H9 (cell line): ENCODE measurements around the gene BMP2K. TPM values are rescaled to one million over a fixed set of nuclear protein-coding genes. Genes with fewer than 3 reads are reported as not detected.

Experiments used
- DNase-seq: peaks from one replicate; pipeline ENCODE4 v3.0.0-alpha.2; 2017
- H2AFZ ChIP-seq: one replicate; pipeline ENCODE4 v1.6.1; 2013; ENCODE audit warnings: mild to moderate bottlenecking, low read length, control low read depth, moderate library complexity
- H2AK5ac ChIP-seq: 2 replicates; pipeline ENCODE4 v1.6.1; 2013; ENCODE audit warnings: low read length, control low read depth, mixed read lengths; ENCODE audit not compliant: insufficient read length
- H2BK120ac ChIP-seq: one replicate; pipeline ENCODE4 v1.6.1; 2013; ENCODE audit warnings: low read depth, mild to moderate bottlenecking, low read length, control low read depth, inconsistent platforms; ENCODE audit not compliant: poor library complexity, severe bottlenecking
- H2BK12ac ChIP-seq: 2 replicates; pipeline ENCODE4 v1.6.1; 2013; ENCODE audit warnings: low read length, control low read depth, mixed read lengths, low read depth; ENCODE audit not compliant: insufficient read length
- H2BK15ac ChIP-seq: 2 replicates; pipeline ENCODE4 v1.6.1; 2013; ENCODE audit warnings: low read depth, low read length, control low read depth
- H2BK20ac ChIP-seq: one replicate; pipeline ENCODE4 v1.6.1; 2013; ENCODE audit warnings: low read depth, mild to moderate bottlenecking, low read length, control low read depth, inconsistent platforms; ENCODE audit not compliant: poor library complexity, severe bottlenecking
- H2BK5ac ChIP-seq: 2 replicates; pipeline ENCODE4 v1.6.1; 2013; ENCODE audit warnings: low read length, control low read depth, mixed read lengths; ENCODE audit not compliant: insufficient read length
- H3K14ac ChIP-seq: 2 replicates; pipeline ENCODE4 v1.6.1; 2013; ENCODE audit warnings: low read length, control low read depth; ENCODE audit not compliant: insufficient read depth
- H3K18ac ChIP-seq: 2 replicates; pipeline ENCODE4 v1.6.1; 2013; ENCODE audit warnings: low read depth, mild to moderate bottlenecking, mixed read lengths, low read length, control low read depth; ENCODE audit not compliant: insufficient read length
- H3K23ac ChIP-seq: 2 replicates; pipeline ENCODE4 v1.6.1; 2013; ENCODE audit warnings: low read length, control low read depth, mixed read lengths, low read depth; ENCODE audit not compliant: insufficient read length
- H3K23me2 ChIP-seq: 2 replicates; pipeline ENCODE4 v1.6.1; 2013; ENCODE audit warnings: low read depth, mild to moderate bottlenecking, mixed read lengths, low read length, control low read depth; ENCODE audit not compliant: insufficient read length, poor library complexity, severe bottlenecking
- H3K27ac ChIP-seq: 2 replicates; pipeline ENCODE4 v1.5.1; 2013; ENCODE audit warnings: low read length, control low read depth, mixed read lengths, low read depth; ENCODE audit not compliant: insufficient read length
- H3K27me3 ChIP-seq: 2 replicates; pipeline ENCODE4 v1.6.1; 2013; ENCODE audit warnings: low read length, control low read depth, inconsistent platforms; ENCODE audit not compliant: insufficient read depth
- H3K4ac ChIP-seq: 2 replicates; pipeline ENCODE4 v1.6.1; 2013; ENCODE audit warnings: low read depth, mild to moderate bottlenecking, control low read depth, inconsistent platforms, low read length, moderate library complexity
- H3K4me1 ChIP-seq: 2 replicates; pipeline ENCODE4 v1.6.1; 2013; ENCODE audit warnings: low read length, control low read depth, inconsistent platforms; ENCODE audit not compliant: insufficient read depth
- H3K4me2 ChIP-seq: 2 replicates; pipeline ENCODE4 v1.6.1; 2013; ENCODE audit warnings: low read length, control low read depth, mixed read lengths; ENCODE audit not compliant: insufficient read length, insufficient read depth
- H3K56ac ChIP-seq: 2 replicates; pipeline ENCODE4 v1.6.1; 2013; ENCODE audit warnings: low read depth, mild to moderate bottlenecking, mixed read lengths, low read length, control low read depth; ENCODE audit not compliant: insufficient read length
- H3K79me1 ChIP-seq: 2 replicates; pipeline ENCODE4 v1.6.1; 2013; ENCODE audit warnings: low read depth, mild to moderate bottlenecking, moderate library complexity, low read length, control low read depth, inconsistent platforms; ENCODE audit not compliant: insufficient read depth, poor library complexity, severe bottlenecking
- H3K79me2 ChIP-seq: 2 replicates; pipeline ENCODE4 v1.6.1; 2013; ENCODE audit warnings: low read length, control low read depth, inconsistent platforms; ENCODE audit not compliant: insufficient read depth
- H3K9ac ChIP-seq: 2 replicates; pipeline ENCODE4 v1.6.1; 2013; ENCODE audit warnings: low read length, control low read depth, mixed read lengths; ENCODE audit not compliant: insufficient read length; ENCODE audit errors: extremely low read depth
- H3K9me3 ChIP-seq: one replicate; pipeline ENCODE4 v1.6.1; 2013; ENCODE audit warnings: low read depth, low read length, inconsistent platforms; ENCODE audit not compliant: control insufficient read depth
- H3T11ph ChIP-seq: one replicate; pipeline ENCODE4 v1.6.1; 2013; ENCODE audit warnings: mild to moderate bottlenecking, low read length, control low read depth, inconsistent platforms
- H4K20me1 ChIP-seq: one replicate; pipeline ENCODE4 v1.6.1; 2013; ENCODE audit not compliant: control insufficient read depth, insufficient read length, insufficient read depth
- H4K5ac ChIP-seq: 2 replicates; pipeline ENCODE4 v1.6.1; 2013; ENCODE audit warnings: low read depth, mild to moderate bottlenecking, mixed read lengths, low read length, control low read depth; ENCODE audit not compliant: insufficient read length
- H4K8ac ChIP-seq: replicated peaks from 2 replicates; pipeline ENCODE4 v1.6.1; 2013; ENCODE audit warnings: low read length, control low read depth, mixed read lengths, low read depth; ENCODE audit not compliant: insufficient read length
- H4K91ac ChIP-seq: 2 replicates; pipeline ENCODE4 v1.6.1; 2013; ENCODE audit warnings: low read depth, mild to moderate bottlenecking, moderate library complexity, mixed read lengths, low read length, control low read depth; ENCODE audit not compliant: insufficient read length
- H3K27ac Mint-ChIP-seq, 3 experiments: 2 replicates in 2 of 3; 3 replicates in 1 of 3; pipeline ENCODE4 v1.8.0; 2020 to 2021; ENCODE audit warnings: mixed read lengths in 3 of 3, mild to moderate bottlenecking in 1 of 3, moderate library complexity in 1 of 3
- H3K27me3 Mint-ChIP-seq: 2 replicates; pipeline ENCODE4 v1.8.0; 2021; ENCODE audit warnings: low read depth, mild to moderate bottlenecking, moderate library complexity, mixed read lengths
- H3K36me3 Mint-ChIP-seq, 3 experiments: 2 replicates in 2 of 3; 3 replicates in 1 of 3; pipeline ENCODE4 v1.8.0; 2020 to 2021; ENCODE audit warnings: low read depth in 3 of 3, mixed read lengths in 3 of 3; ENCODE audit not compliant: insufficient read depth in 1 of 3
- H3K4me1 Mint-ChIP-seq, 2 experiments: 2 replicates each; pipeline ENCODE4 v1.8.0; 2020; ENCODE audit warnings: mixed read lengths in 2 of 2
- H3K4me3 Mint-ChIP-seq, 2 experiments: 2 replicates in 1 of 2; 3 replicates in 1 of 2; pipeline ENCODE4 v1.8.0; 2020 to 2021; ENCODE audit warnings: mild to moderate bottlenecking in 2 of 2, mixed read lengths in 2 of 2, moderate library complexity in 1 of 2
- H3K9me3 Mint-ChIP-seq, 2 experiments: 2 replicates in 1 of 2; 3 replicates in 1 of 2; pipeline ENCODE4 v1.8.0; 2020; ENCODE audit warnings: mild to moderate bottlenecking in 2 of 2, mixed read lengths in 2 of 2, moderate library complexity in 1 of 2
- CTCF ChIP-seq: fragments of 200-600 bp; sonication (generic); conservative IDR thresholded peaks from 3 replicates; pipeline ENCODE4 v1.8.0; 2021; ENCODE audit warnings: antibody characterized with exemption, mild to moderate bottlenecking
- WGBS: extraction: QIAGEN DNeasy Blood & Tissue Kit; methylation state at CpG from one replicate; pipeline ENCODE4 v1.1.7; 2013; ENCODE audit warnings: missing lambda C conversion rate, low lambda C conversion rate, mixed read lengths; ENCODE audit not compliant: insufficient read length; ENCODE audit errors: extremely low coverage; 5-methylcytosine and 5-hydroxymethylcytosine counted together
- total RNA-seq: library from RNA; stranded (reverse); gene quantifications from 2 replicates; pipeline ENCODE4 v1.2.1, GENCODE V29; 2021

The BMP2K gene
- total RNA-seq, 1 experiment from 2014 or later, result 26.4 TPM

- DNase-seq, result no peak
- no peak overlapping the region for H3K27ac ChIP-seq
- no peak overlapping the region for H4K5ac ChIP-seq
- Mint-ChIP-seq H3K27ac (no peak overlapping the region; a peak in 1 of 7 replicates), H3K4me3 (peak overlapping the region; percentile 77 to 83), H3K36me3 (peaks cover 0 to 3% (median 0%) of the 10 kb centered on the region in 3 experiments; a peak in 2 of 7 replicates), H3K4me1 (peaks cover 30 to 32% of the 10 kb centered on the region in 2 experiments), H3K27me3 (peaks cover 27% of the 10 kb centered on the region), H3K9me3 (no peaks in the 10 kb centered on the region)
- H2BK120ac ChIP-seq, result no peak overlapping the region
- H3K23me2 ChIP-seq, result peaks cover 6% of the 10 kb centered on the region
- no peak overlapping the region for H2BK5ac ChIP-seq
- H2BK15ac ChIP-seq, result no peak overlapping the region; the same call in 1 of the 2 replicates
- no peak overlapping the region for H3K4ac ChIP-seq
- H3K18ac ChIP-seq, result no peak overlapping the region
- H2BK20ac ChIP-seq, result no peak overlapping the region
- H3K79me1 ChIP-seq, result no peaks in the 10 kb centered on the region
- no peak overlapping the region for H4K8ac ChIP-seq
- no peak overlapping the region for H2AK5ac ChIP-seq
- TF ChIP-seq CTCF, result no peak
- no peaks in the 10 kb centered on the region for H3K9me3 ChIP-seq
- no peak overlapping the region for H4K91ac ChIP-seq
- no CpG with 5 or more reads among the region's 4 CpGs for WGBS
- H2BK12ac ChIP-seq, result no peak overlapping the region
- no peak overlapping the region for H3K23ac ChIP-seq
- no peak overlapping the region for H3K56ac ChIP-seq
- H3K9ac ChIP-seq, result no peak overlapping the region
- no peaks in the 10 kb centered on the region; the same call in 1 of the 2 replicates for H3K79me2 ChIP-seq
- no peak overlapping the region for H2AFZ ChIP-seq
- no peak overlapping the region for H3T11ph ChIP-seq
- H3K27me3 ChIP-seq, result no peaks in the 10 kb centered on the region; the same call in 1 of the 2 replicates
- peaks cover 13% of the 10 kb centered on the region; the same call in 1 of the 2 replicates for H3K4me1 ChIP-seq
- peak overlapping the region; percentile 56 for H3K4me2 ChIP-seq
- no peak overlapping the region for H3K14ac ChIP-seq
- H4K20me1 ChIP-seq, result no peaks in the 10 kb centered on the region
Observed at GRCh38 chr4:78937837-78938236, 161.7 kb downstream of the BMP2K start.
